Activated CD4-positive, alpha-beta T cell treated with anti-CD3 and anti-CD28 coated beads for 36 hours (primary cell): ENCODE data around the gene SOX12. TPM values are rescaled to one million over a fixed set of nuclear protein-coding genes. Genes with fewer than 3 reads are reported as not detected.

Experiments
- ATAC-seq: fragments of 200-7000 bp; cut with Tn5 transposase; one replicate; pipeline ENCODE4 v1.10.0; 2021; ENCODE audit warnings: mild to moderate bottlenecking, moderate library complexity
- CTCF ChIA-PET: fragments of 350-600 bp; sonication (Branson Sonifier 250); formaldehyde crosslinking; loops from one replicate; lab custom pipeline; 2021; ENCODE audit warnings: antibody characterized with exemption; lab: Charles Lee
- POLR2A ChIA-PET: fragments of 350-600 bp; sonication (Branson Sonifier 250); formaldehyde crosslinking; loops from one replicate; lab custom pipeline; 2021; ENCODE audit warnings: antibody characterized with exemption, inconsistent platforms; lab: Charles Lee
- DNase-seq: peaks from one replicate; pipeline ENCODE4 v3.0.0-alpha.2; 2020
- H3K27ac Mint-ChIP-seq: one replicate; pipeline ENCODE4 v1.8.0; 2021; ENCODE audit warnings: mixed read lengths
- H3K27me3 Mint-ChIP-seq: one replicate; pipeline ENCODE4 v1.8.0; 2021; ENCODE audit warnings: mixed read lengths
- H3K36me3 Mint-ChIP-seq: one replicate; pipeline ENCODE4 v1.8.0; 2021; ENCODE audit warnings: low read depth, mixed read lengths
- H3K4me1 Mint-ChIP-seq: one replicate; pipeline ENCODE4 v1.8.0; 2021; ENCODE audit warnings: mixed read lengths
- H3K4me3 Mint-ChIP-seq: one replicate; pipeline ENCODE4 v1.8.0; 2021; ENCODE audit warnings: mild to moderate bottlenecking, moderate library complexity, mixed read lengths
- H3K9me3 Mint-ChIP-seq: one replicate; pipeline ENCODE4 v1.8.0; 2021; ENCODE audit warnings: low read depth, mixed read lengths
- intact Hi-C, 2 experiments: fragments of 100-400 bp; cut with DNase I in 1 of 2; cut with micrococcal nuclease in 1 of 2; formaldehyde crosslinking; loops; one replicate each; pipeline versions ENCODE4 v1.14.2 to v1.15.1; 2022 to 2024; cut with DNase I, micrococcal nuclease
- total RNA-seq, 2 experiments: library from RNA; stranded (reverse); gene quantifications; one replicate each; pipeline ENCODE4 v1.2.3, GENCODE V29; 2021

SOX12 gene
- total RNA-seq, result 1 to 10 TPM; 8.1 to 8.5 TPM

- intact Hi-C loops, result loop anchor here (1.0 to 5.0 kb wide), 8 partner anchors 15 to 507 kb away; partner anchors contain the start of genes C20orf96 (in 1 of the 2), FAM110A (in 1 of the 2), NRSN2 (in 1 of the 2) and TBC1D20 (in 1 of the 2)
- peak; percentile 98 for DNase-seq
- Mint-ChIP-seq H3K36me3 (peaks cover 5% of the 10 kb centered on the region), H3K4me1 (peaks cover 16% of the 10 kb centered on the region), H3K27ac (peak within 1 kb of the TSS; percentile 83), H3K4me3 (peak within 1 kb of the TSS; percentile 80), H3K27me3 (no peaks in the 10 kb centered on the region), H3K9me3 (no peaks in the 10 kb centered on the region)
- ChIA-PET POLR2A (interaction anchor here (1.9 kb wide), 1 partner anchor 27 kb away, joined by 7 read pairs; no protein-coding TSS in a partner anchor), CTCF (interaction anchor here (0.8 to 2.1 kb wide), 4 partner anchors 9 to 59 kb away, joined by 4 to 13 read pairs (median 5); no protein-coding TSS in a partner anchor)
- peak; percentile 75 for ATAC-seq
Observed at GRCh38 chr20:325045-325888, at the start of gene SOX12. SOX12 (plus strand) TSS chr20:325552; CDS start chr20:325925, 373 bp downstream.

- ATAC-seq, result no peak
- Mint-ChIP-seq H3K36me3 (no peaks in the 10 kb centered on the region), H3K27me3 (no peaks in the 10 kb centered on the region), H3K4me3 (no peak overlapping the region), H3K4me1 (no peaks in the 10 kb centered on the region), H3K9me3 (no peaks in the 10 kb centered on the region), H3K27ac (no peak overlapping the region)
- POLR2A ChIA-PET, result no interaction called here
- intact Hi-C loops, result no loop called here
- CTCF ChIA-PET, result no interaction called here
- no peak for DNase-seq
Observed at GRCh38 chr20:275791-276190, 49.6 kb upstream of the SOX12 start.

GRCh38 chr20:276620-277495, 48.5 kb upstream of the SOX12 start:
- Mint-ChIP-seq H3K9me3 (no peaks in the 10 kb centered on the region), H3K4me1 (no peaks in the 10 kb centered on the region), H3K27me3 (no peaks in the 10 kb centered on the region), H3K27ac (no peak overlapping the region), H3K36me3 (no peaks in the 10 kb centered on the region), H3K4me3 (no peak overlapping the region)
- ChIA-PET POLR2A (interaction anchor here (0.6 kb wide), 1 partner anchor 21 kb away, joined by 8 read pairs; the partner anchor contains the start of gene ZCCHC3), CTCF (no interaction called here)
- no peak for DNase-seq
- no peak for ATAC-seq
- intact Hi-C loops, result no loop called here

- no peak overlapping the region for H3K4me3 Mint-ChIP-seq
- intact Hi-C loops, result no loop called here
- no peaks in the 10 kb centered on the region for H3K27me3 Mint-ChIP-seq
- no peak overlapping the region for H3K27ac Mint-ChIP-seq
- no peak for DNase-seq
- H3K9me3 Mint-ChIP-seq, result no peaks in the 10 kb centered on the region
- CTCF ChIA-PET, result interaction anchor here (1.2 kb wide), 1 partner anchor 11 kb away, joined by 5 read pairs; no protein-coding TSS in a partner anchor
- H3K36me3 Mint-ChIP-seq, result no peaks in the 10 kb centered on the region
- ATAC-seq, result no peak
- no peaks in the 10 kb centered on the region for H3K4me1 Mint-ChIP-seq
- POLR2A ChIA-PET, result interaction anchor here (0.6 kb wide), 1 partner anchor 20 kb away, joined by 8 read pairs; the partner anchor contains the start of gene ZCCHC3
Observed at GRCh38 chr20:277496-277781, 47.9 kb upstream of the SOX12 start.

- no peaks in the 10 kb centered on the region for H3K27me3 Mint-ChIP-seq
- H3K4me1 Mint-ChIP-seq, result no peaks in the 10 kb centered on the region
- H3K9me3 Mint-ChIP-seq, result no peaks in the 10 kb centered on the region
- intact Hi-C loops, result no loop called here
- H3K4me3 Mint-ChIP-seq, result no peak overlapping the region
- DNase-seq (no peak), ATAC-seq (no peak)
- ChIA-PET CTCF (interaction anchor here (1.2 kb wide), 1 partner anchor 12 kb away, joined by 5 read pairs; no protein-coding TSS in a partner anchor), POLR2A (no interaction called here)
- H3K27ac Mint-ChIP-seq, result no peak overlapping the region
- no peaks in the 10 kb centered on the region for H3K36me3 Mint-ChIP-seq
Observed at GRCh38 chr20:278181-278580, 47.2 kb upstream of the SOX12 start.

GRCh38 chr20:278607-279571, 46.5 kb upstream of the SOX12 start:
- intact Hi-C loops, result no loop called here
- Mint-ChIP-seq H3K9me3 (no peaks in the 10 kb centered on the region), H3K4me1 (no peaks in the 10 kb centered on the region), H3K27me3 (no peaks in the 10 kb centered on the region), H3K27ac (no peak overlapping the region), H3K36me3 (no peaks in the 10 kb centered on the region), H3K4me3 (no peak overlapping the region)
- DNase-seq (no peak), ATAC-seq (no peak)
- CTCF ChIA-PET, result interaction anchor here (1.1 to 1.2 kb wide), 2 partner anchors 9 to 13 kb away, joined by 3 to 5 read pairs; no protein-coding TSS in a partner anchor
- POLR2A ChIA-PET, result no interaction called here

DNA sequence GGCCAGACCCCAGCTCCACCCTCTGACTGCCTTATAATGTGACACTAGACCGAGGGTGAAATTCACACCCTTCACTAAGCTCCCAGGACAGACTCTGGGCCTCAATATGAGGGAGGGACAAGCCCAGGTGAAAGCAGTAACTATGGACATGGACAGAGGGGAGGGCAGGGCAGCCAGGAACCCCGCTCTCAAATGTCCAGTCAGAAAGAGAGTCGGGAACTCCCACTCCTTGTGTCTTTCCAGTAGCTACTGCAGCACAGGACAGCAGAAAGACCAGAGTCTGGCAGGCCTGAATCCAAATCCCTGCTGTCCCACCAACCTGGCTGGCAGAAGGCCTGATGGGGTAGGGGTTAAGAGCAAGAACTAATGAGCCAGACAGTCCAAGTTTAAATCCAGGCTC, 41.2 kb upstream of the SOX12 start:
- Mint-ChIP-seq H3K9me3 (no peaks in the 10 kb centered on the region), H3K36me3 (peaks cover 1% of the 10 kb centered on the region), H3K27me3 (no peaks in the 10 kb centered on the region), H3K27ac (no peak overlapping the region), H3K4me3 (no peak overlapping the region), H3K4me1 (peaks cover 9% of the 10 kb centered on the region)
- DNase-seq (no peak), ATAC-seq (no peak)
- ChIA-PET CTCF (interaction anchor here (0.5 to 1.0 kb wide), 3 partner anchors 14 to 394 kb away, joined by 3 read pairs; no protein-coding TSS in a partner anchor), POLR2A (no interaction called here)
- intact Hi-C loops, result no loop called here

DNA sequence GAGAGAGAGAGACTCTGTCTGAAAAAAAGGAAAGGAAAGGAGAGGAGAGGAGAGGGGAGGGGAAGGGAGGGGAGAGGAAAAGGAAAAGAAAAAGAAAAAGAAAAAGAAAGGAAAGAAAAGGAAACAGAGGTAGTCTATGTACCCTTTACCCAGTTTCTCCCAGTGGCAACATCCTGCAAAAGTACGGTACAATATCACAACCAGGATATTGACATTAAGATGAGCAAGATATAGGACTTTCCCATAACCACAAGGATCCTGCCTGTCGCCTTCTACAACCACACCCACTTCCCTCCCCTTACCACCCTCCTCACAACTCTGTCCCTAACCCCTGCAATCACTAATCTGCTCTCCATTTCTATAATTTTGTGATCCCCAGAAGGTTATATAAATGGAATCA, 38.8 kb upstream of the SOX12 start:
- Mint-ChIP-seq H3K27ac (no peak overlapping the region), H3K27me3 (no peaks in the 10 kb centered on the region), H3K36me3 (peaks cover 2% of the 10 kb centered on the region), H3K4me3 (no peak overlapping the region), H3K9me3 (no peaks in the 10 kb centered on the region), H3K4me1 (peaks cover 15% of the 10 kb centered on the region)
- ChIA-PET CTCF (no interaction called here), POLR2A (no interaction called here)
- ATAC-seq (no peak), DNase-seq (no peak)
- intact Hi-C loops, result no loop called here

DNA sequence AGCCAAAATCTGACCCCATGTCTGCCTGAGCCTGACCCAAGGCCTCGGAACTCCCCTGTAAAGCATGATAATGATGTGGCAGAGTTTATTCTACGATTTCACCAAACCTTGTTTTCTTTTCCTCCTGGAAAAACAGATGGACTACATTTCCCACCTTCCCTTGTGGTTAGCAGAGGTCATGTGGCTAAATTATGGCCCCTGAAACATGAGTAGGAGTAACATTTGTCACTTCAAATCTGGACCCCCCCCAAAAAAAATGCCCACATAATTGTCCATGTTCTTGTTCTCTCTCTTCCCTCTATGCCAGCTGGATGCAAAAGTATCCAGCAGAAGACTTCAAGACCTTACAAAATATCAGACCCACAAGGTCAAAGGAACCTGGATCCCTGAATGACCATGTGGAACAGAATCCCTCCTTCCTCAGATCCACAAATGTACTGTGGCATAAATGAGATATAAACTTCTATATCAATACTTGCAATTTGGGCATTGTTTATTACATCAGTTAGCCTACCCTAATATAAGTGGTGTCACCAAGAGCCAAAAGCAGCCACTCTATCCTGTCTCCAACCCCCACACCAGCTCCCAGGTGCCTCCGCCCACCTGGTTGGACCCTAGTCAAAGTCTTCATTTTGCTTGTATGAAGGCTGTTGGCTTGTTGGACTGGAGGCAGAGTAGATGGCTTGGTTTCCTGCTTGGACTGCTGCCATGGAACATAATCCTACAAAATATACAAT, 36.2 kb upstream of the SOX12 start:
- ChIA-PET CTCF (interaction anchor here (1.2 kb wide), 1 partner anchor 42 kb away, joined by 4 read pairs; no protein-coding TSS in a partner anchor), POLR2A (no interaction called here)
- H3K27me3 Mint-ChIP-seq, result no peaks in the 10 kb centered on the region
- peaks cover 15% of the 10 kb centered on the region for H3K4me1 Mint-ChIP-seq
- H3K36me3 Mint-ChIP-seq, result peaks cover 2% of the 10 kb centered on the region
- ATAC-seq (no peak), DNase-seq (no peak)
- H3K4me3 Mint-ChIP-seq, result no peak overlapping the region
- H3K27ac Mint-ChIP-seq, result peak overlapping the region; percentile 85
- intact Hi-C loops, result no loop called here
- H3K9me3 Mint-ChIP-seq, result no peaks in the 10 kb centered on the region

DNA sequence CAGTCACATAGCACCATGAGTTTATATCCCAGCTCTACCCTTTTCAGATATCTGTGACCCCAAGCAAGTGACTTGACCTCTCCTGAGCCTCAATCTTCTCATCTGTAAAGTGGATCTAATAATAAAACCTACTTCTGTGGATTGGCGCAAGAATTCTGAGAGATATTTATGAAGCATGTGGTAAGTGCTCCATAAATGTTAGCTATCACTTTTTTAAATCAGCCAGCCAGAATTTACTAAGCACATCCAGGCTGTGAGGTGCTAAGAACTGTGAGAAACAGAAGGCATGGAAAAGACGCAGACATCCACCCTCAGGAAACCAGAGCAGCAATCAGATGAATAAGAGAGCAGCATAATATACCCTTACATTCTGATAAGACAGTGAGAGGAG, 35.7 kb upstream of the SOX12 start:
- intact Hi-C loops, result loop anchor here (1.0 kb wide), 4 partner anchors 21 to 36 kb away; partner anchors contain the start of gene SOX12 (in 1 of the 2)
- Mint-ChIP-seq H3K27ac (peak overlapping the region; percentile 85), H3K4me1 (peaks cover 15% of the 10 kb centered on the region), H3K9me3 (no peaks in the 10 kb centered on the region), H3K27me3 (no peaks in the 10 kb centered on the region), H3K36me3 (peaks cover 2% of the 10 kb centered on the region), H3K4me3 (no peak overlapping the region)
- CTCF ChIA-PET, result interaction anchor here (1.2 kb wide), 1 partner anchor 41 kb away, joined by 4 read pairs; no protein-coding TSS in a partner anchor
- ATAC-seq, result no peak
- POLR2A ChIA-PET, result no interaction called here
- DNase-seq, result no peak
